Immature natural killer cell (primary cell): ENCODE results near the gene TEF. TPM values are rescaled to one million over a fixed set of nuclear protein-coding genes. Genes with fewer than 3 reads are reported as not detected.

Experiments used
- DNase-seq, 3 donors: peaks; one replicate each; pipeline ENCODE4 v3.0.0; 2022; ENCODE audit warnings: mixed read lengths in 1 of 3
- H3K27ac Mint-ChIP-seq, 6 donors: one replicate each; pipeline ENCODE4 v1.8.0; 2020; ENCODE audit warnings: mixed read lengths in 6 of 6, mild to moderate bottlenecking in 5 of 6, inconsistent platforms in 4 of 6, moderate library complexity in 3 of 6
- H3K27me3 Mint-ChIP-seq, 3 donors: one replicate each; pipeline ENCODE4 v1.8.0; 2020 to 2021; ENCODE audit warnings: low read depth in 3 of 3, mild to moderate bottlenecking in 3 of 3, mixed read lengths in 3 of 3, moderate library complexity in 3 of 3, inconsistent platforms in 1 of 3
- H3K36me3 Mint-ChIP-seq, 3 donors: one replicate each; pipeline ENCODE4 v1.8.0; 2020; ENCODE audit warnings: mixed read lengths in 3 of 3, inconsistent platforms in 2 of 3, mild to moderate bottlenecking in 2 of 3
- H3K4me1 Mint-ChIP-seq, 2 donors: one replicate each; pipeline ENCODE4 v1.8.0; 2020; ENCODE audit warnings: inconsistent platforms in 2 of 2, mild to moderate bottlenecking in 2 of 2, mixed read lengths in 2 of 2, moderate library complexity in 1 of 2
- H3K4me3 Mint-ChIP-seq, 5 donors: one replicate each; pipeline ENCODE4 v1.8.0; 2020; ENCODE audit warnings: mild to moderate bottlenecking in 5 of 5, mixed read lengths in 5 of 5, inconsistent platforms in 3 of 5, moderate library complexity in 3 of 5
- H3K9me3 Mint-ChIP-seq, 6 donors: one replicate each; pipeline ENCODE4 v1.8.0; 2020; ENCODE audit warnings: mild to moderate bottlenecking in 6 of 6, mixed read lengths in 6 of 6, inconsistent platforms in 4 of 6, moderate library complexity in 3 of 6
- polyA plus RNA-seq, 3 donors: library from polyadenylated mRNA; unstranded; fragments of 300-500 nt; fragmentation: Illumina TruSeq; gene quantifications; one replicate each; pipeline ENCODE4 v1.2.3, GENCODE V29; 2021

TEF gene
- polyA plus RNA-seq, 3 donors from 2014 or later, result 1.4 to 3.8 (median 1.8) TPM

DNA sequence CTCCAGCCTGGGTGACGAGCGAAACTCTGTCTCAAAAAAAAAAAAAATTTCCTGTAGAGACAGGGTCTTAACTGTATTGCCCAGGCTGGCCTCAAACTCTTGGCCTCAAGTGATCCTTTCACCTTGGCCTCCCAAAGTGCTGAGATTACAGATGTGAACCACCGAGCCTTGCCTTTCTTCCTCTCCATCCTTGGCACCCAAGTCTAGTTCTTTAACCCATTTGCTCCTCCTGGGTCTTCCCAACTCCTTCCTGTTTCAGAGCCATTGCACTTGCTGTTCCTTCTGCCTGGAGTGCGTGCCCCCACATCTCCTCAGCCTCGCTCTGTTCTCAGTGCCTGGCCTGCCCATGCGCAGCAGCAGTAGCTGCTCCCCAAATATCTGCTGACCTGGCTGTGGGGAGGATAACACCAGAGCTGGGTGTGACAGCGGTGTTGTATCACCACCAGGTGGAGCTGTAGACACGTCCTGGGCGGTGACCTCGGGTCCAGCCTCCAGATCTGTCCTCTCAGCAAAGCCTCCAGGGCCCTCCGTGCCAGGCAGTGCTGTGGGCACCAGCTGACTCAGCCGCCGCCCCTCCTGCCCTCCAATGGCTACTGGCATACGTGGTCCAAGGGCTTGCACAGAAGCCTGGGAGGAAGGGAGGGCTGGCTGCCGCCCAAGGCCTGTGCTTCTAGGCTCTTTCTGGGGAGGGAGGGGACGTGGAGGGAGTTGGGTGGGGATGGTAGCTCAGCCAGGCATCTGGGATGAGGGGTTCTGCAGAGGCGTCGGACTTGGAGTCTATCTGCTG is 22.0 kb downstream of the TEF start:
- DNase-seq, result peak; percentile 81 to 87 (median 84)
- Mint-ChIP-seq H3K27ac (peak overlapping the region in 2 of 6 donors; percentile 21 to 23), H3K4me3 (peak overlapping the region in 1 of 5 donors; percentile 8), H3K36me3 (no peaks in the 10 kb centered on the region), H3K9me3 (no peaks in the 10 kb centered on the region), H3K4me1 (peaks cover 4 to 5% of the 10 kb centered on the region in 2 donors), H3K27me3 (peaks cover 0 to 3% (median 2%) of the 10 kb centered on the region in 3 donors)

- peaks cover 0 to 3% (median 2%) of the 10 kb centered on the region in 3 donors for H3K27me3 Mint-ChIP-seq
- peaks cover 4 to 5% of the 10 kb centered on the region in 2 donors for H3K4me1 Mint-ChIP-seq
- H3K4me3 Mint-ChIP-seq, result no peak overlapping the region
- H3K9me3 Mint-ChIP-seq, result no peaks in the 10 kb centered on the region
- H3K36me3 Mint-ChIP-seq, result no peaks in the 10 kb centered on the region
- H3K27ac Mint-ChIP-seq, result no peak overlapping the region
- no peak for DNase-seq
These were observed 23.8 kb downstream of the TEF start for GRCh38 chr22:41405588-41405987.

- Mint-ChIP-seq H3K9me3 (no peaks in the 10 kb centered on the region), H3K4me1 (peaks cover 5% of the 10 kb centered on the region in 2 donors), H3K36me3 (no peaks in the 10 kb centered on the region), H3K27me3 (peaks cover 0 to 3% (median 2%) of the 10 kb centered on the region in 3 donors), H3K4me3 (no peak overlapping the region), H3K27ac (no peak overlapping the region)
- DNase-seq, result no peak
These were observed 24.7 kb downstream of the TEF start for GRCh38 chr22:41406410-41406809.

DNA sequence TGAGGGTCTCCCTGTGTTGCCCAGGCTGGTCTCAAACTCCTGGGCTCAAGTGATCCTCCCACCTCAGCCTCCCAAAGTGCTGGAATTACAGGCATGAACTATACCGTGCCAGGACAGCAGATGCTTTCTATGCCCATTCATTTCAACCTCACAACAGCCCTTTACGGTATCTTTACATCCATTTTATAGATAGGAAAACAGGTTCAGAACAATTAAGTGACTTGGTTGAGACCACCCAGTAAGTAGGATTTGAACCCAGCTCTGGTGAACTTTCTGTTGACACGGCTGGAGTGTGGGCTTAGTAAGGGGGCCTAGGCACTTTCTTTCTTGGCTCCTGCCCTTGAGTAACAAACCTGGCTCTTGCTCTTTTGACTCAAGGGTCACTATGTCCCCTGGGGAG is 25.7 kb downstream of the TEF start:
- Mint-ChIP-seq H3K27me3 (peaks cover 0 to 5% (median 2%) of the 10 kb centered on the region in 3 donors), H3K4me1 (peaks cover 7 to 10% of the 10 kb centered on the region in 2 donors), H3K9me3 (no peaks in the 10 kb centered on the region), H3K4me3 (no peak overlapping the region), H3K27ac (no peak overlapping the region), H3K36me3 (no peaks in the 10 kb centered on the region)
- DNase-seq, result no peak

GRCh38 chr22:41408665-41409064 is 26.9 kb downstream of the TEF start:
- Mint-ChIP-seq H3K9me3 (no peaks in the 10 kb centered on the region), H3K4me3 (no peak overlapping the region), H3K4me1 (peaks cover 8 to 16% of the 10 kb centered on the region in 2 donors), H3K36me3 (no peaks in the 10 kb centered on the region), H3K27me3 (peaks cover 4 to 10% (median 5%) of the 10 kb centered on the region in 3 donors), H3K27ac (no peak overlapping the region)
- DNase-seq, result no peak

DNA sequence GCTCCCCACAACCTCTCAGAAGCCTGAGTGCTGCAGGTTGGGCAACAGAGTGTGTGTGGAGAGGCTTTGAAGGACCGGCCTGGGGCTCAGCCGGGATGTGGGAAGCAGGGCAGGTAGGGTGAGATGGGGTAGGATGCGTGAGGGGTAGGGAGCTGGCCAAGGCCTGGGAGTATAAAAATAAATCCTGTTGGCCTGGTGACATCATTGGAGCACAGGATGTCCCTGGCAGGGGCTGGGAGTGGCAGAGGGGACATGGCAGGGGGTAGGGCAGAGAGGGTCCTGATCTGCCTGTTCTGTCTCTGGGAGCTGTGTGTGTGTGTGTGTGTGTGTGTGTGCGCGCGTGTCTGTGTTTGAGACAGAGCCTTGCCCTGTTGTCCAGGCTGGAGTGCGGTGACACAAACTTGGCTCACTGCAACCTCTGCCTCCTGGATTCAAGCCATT is 28.6 kb downstream of the TEF start:
- Mint-ChIP-seq H3K9me3 (no peaks in the 10 kb centered on the region), H3K27ac (peak overlapping the region in 5 of 6 donors; percentile 45 to 75 (median 67)), H3K36me3 (no peaks in the 10 kb centered on the region), H3K4me1 (peaks cover 18 to 25% of the 10 kb centered on the region in 2 donors), H3K4me3 (peak overlapping the region in 1 of 5 donors; percentile 18), H3K27me3 (peaks cover 3 to 15% (median 4%) of the 10 kb centered on the region in 3 donors)
- no peak for DNase-seq

DNA sequence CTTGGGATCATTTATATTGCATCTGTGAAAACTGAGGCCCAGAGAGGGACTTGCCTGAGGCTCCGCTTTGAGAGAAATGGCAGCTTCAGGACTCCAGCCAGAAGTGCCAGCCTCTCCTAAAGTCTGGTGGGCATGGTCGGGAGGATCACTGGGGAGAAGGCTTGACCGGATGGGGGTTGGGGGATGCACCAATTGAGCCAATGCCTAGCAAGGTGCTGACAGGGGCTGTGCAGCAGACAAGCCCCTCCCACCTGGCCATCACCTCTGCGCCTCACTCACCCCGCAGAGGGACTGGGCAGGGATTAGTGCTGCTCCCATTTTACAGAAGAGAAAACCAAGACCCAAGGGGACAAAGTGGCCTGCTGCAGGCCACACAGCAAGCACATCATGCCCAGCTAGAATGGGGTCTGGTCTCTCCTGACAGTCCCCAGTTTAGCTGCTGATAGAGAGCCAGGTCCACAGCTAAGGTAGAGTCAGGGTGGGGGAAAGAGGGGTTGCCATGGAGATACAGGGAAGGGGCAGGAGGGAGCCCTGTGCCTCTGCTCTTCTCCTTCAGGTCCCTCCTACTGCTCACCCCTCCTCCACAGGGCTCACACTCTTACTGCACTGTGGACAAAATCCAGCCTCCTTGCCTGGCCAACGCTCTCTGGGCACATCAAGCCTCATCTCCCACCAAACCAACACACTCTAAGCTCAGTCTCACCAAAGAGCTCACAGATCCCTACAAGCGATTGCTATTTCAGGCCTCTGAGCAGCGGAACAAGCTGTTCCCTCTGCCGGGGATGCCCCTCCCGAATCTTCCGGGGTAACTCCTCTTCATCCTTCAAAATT is 29.5 kb downstream of the TEF start:
- H3K4me3 Mint-ChIP-seq, result peak overlapping the region in 4 of 5 donors; percentile 13 to 49 (median 21)
- peak overlapping the region; percentile 69 to 99 (median 86) for H3K27ac Mint-ChIP-seq
- H3K27me3 Mint-ChIP-seq, result peaks cover 3 to 16% (median 4%) of the 10 kb centered on the region in 3 donors
- peaks cover 24 to 30% of the 10 kb centered on the region in 2 donors for H3K4me1 Mint-ChIP-seq
- no peaks in the 10 kb centered on the region for H3K9me3 Mint-ChIP-seq
- no peak for DNase-seq
- no peaks in the 10 kb centered on the region for H3K36me3 Mint-ChIP-seq

DNA sequence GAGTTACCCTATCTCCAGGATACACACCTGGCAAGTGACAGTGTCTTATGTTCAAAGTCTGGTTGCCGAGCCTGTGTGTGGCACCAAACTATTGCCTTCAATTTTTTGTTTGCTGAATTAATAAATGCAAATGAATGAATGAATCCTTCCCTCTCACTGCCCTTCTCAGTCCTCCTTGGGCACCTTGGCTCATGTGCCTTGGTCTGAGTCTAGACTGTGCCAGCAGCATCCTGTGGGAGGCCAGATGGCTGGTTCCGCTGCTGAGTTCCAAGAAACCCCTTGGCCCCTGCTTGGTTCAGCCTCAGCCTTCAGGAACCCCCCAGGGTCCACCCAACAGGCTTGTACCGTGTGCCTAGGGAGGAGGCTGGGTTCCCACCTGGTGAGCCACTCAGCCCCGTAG is 33.8 kb downstream of the TEF start:
- H3K4me1 Mint-ChIP-seq, result peaks cover 24 to 34% of the 10 kb centered on the region in 2 donors
- H3K27ac Mint-ChIP-seq, result peak overlapping the region in 5 of 6 donors; percentile 68 to 99 (median 98)
- H3K9me3 Mint-ChIP-seq, result no peaks in the 10 kb centered on the region
- H3K36me3 Mint-ChIP-seq, result no peaks in the 10 kb centered on the region
- peaks cover 3 to 14% (median 4%) of the 10 kb centered on the region in 3 donors for H3K27me3 Mint-ChIP-seq
- H3K4me3 Mint-ChIP-seq, result peak overlapping the region; percentile 39 to 97 (median 96)
- DNase-seq, result no peak

DNA sequence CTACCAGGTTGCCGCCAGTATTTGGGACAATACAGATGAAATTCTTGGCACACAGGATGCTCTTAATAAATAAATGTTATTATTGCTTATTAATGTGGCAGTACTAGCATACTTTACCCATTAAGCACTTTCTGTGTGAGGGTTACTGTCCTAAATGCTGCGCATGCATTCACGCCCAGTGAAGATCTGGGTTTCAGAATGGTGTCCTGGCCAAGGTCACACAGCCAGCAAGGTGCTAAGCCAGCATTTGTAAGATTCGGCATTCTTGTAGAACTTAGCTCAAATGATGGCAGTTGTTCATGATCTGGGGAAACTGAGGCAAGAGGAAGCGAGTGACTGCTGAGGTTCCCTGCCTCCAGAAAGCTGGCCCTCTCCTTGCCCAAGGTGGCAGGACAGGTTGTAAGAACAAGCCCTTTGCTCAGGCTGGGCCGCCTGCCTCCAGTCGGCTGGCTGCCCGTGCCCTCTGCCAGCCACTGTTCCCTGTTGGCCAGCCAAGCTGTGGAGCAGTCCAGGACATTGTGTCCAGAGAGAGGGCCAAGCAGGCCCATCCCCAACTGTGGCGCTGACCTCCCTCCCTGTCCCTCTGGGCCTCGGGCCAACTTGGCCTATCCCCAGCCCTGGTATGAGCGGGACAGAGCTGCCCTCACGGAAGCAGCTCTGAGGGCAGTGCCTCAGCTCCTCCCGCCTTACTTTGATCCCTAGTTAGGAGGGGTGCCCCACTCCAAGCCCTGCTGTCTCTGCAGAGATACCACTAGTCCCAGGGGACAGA is 36.1 kb downstream of the TEF start:
- Mint-ChIP-seq H3K9me3 (no peaks in the 10 kb centered on the region), H3K36me3 (no peaks in the 10 kb centered on the region), H3K4me1 (peaks cover 18 to 27% of the 10 kb centered on the region in 2 donors), H3K27ac (peak overlapping the region in 1 of 6 donors; percentile 48), H3K4me3 (no peak overlapping the region), H3K27me3 (peaks cover 3 to 13% (median 4%) of the 10 kb centered on the region in 3 donors)
- no peak for DNase-seq

GRCh38 chr22:41418717-41419116 is 37.0 kb downstream of the TEF start:
- Mint-ChIP-seq H3K9me3 (no peaks in the 10 kb centered on the region), H3K4me1 (peaks cover 18 to 23% of the 10 kb centered on the region in 2 donors), H3K27me3 (peaks cover 0 to 7% (median 0%) of the 10 kb centered on the region in 3 donors), H3K36me3 (no peaks in the 10 kb centered on the region), H3K4me3 (no peak overlapping the region), H3K27ac (no peak overlapping the region)
- no peak for DNase-seq

GRCh38 chr22:41425660-41426365 is 44.1 kb downstream of the TEF start:
- peak; percentile 16 to 31 (median 28) for DNase-seq
- Mint-ChIP-seq H3K27ac (peak overlapping the region; percentile 65 to 86 (median 76)), H3K36me3 (peaks cover 0 to 12% (median 9%) of the 10 kb centered on the region in 3 donors), H3K4me1 (peaks cover 12 to 18% of the 10 kb centered on the region in 2 donors), H3K4me3 (peak overlapping the region; percentile 21 to 55 (median 47)), H3K27me3 (peaks cover 0 to 2% (median 1%) of the 10 kb centered on the region in 3 donors), H3K9me3 (no peaks in the 10 kb centered on the region)

GRCh38 chr22:41429232-41429950 is 47.6 kb downstream of the TEF start:
- Mint-ChIP-seq H3K4me1 (peaks cover 10 to 18% of the 10 kb centered on the region in 2 donors), H3K27ac (no peak overlapping the region), H3K27me3 (peaks cover 1 to 2% (median 2%) of the 10 kb centered on the region in 3 donors), H3K36me3 (peaks cover 0 to 21% (median 9%) of the 10 kb centered on the region in 3 donors), H3K4me3 (no peak overlapping the region), H3K9me3 (no peaks in the 10 kb centered on the region)
- DNase-seq, result no peak
